GM13976 (cell line): ENCODE results near the gene MICALL2.

Source experiments
- DNase-seq: peaks from one replicate; pipeline ENCODE4 v3.0.0; 2012; ENCODE audit warnings: low spot score
- CTCF ChIP-seq: IDR thresholded peaks from 2 replicates; pipeline ENCODE4 v1.5.1; 2012; ENCODE audit warnings: borderline replicate concordance, mild to moderate bottlenecking; ENCODE audit not compliant: insufficient read depth; ENCODE audit errors: extremely low read depth, missing control alignments, control extremely low read depth
- in situ Hi-C: fragments of 300-500 bp; cut with MboI; formaldehyde crosslinking; loops from one replicate; pipeline ENCODE4 v1.12.0; 2022; ENCODE audit warnings: low sequenced_read_pairs, mixed read lengths, inconsistent platforms; ENCODE audit not compliant: unreplicated experiment

Gene MICALL2

GRCh38 chr7:1395211-1396070, 63.8 kb downstream of the MICALL2 start:
- in situ Hi-C loops = no loop called here
- no peak for DNase-seq
- TF ChIP-seq CTCF = no peak

- in situ Hi-C loops = no loop called here
- no peak for TF ChIP-seq CTCF
- no peak for DNase-seq
These were observed 64.9 kb downstream of the MICALL2 start for GRCh38 chr7:1394371-1394770.

GRCh38 chr7:1393421-1393820, 65.8 kb downstream of the MICALL2 start:
- DNase-seq = no peak
- no peak for TF ChIP-seq CTCF
- in situ Hi-C loops = no loop called here

GRCh38 chr7:1392556-1392955, 66.7 kb downstream of the MICALL2 start:
- in situ Hi-C loops = no loop called here
- no peak for TF ChIP-seq CTCF
- no peak for DNase-seq

- TF ChIP-seq CTCF = no peak
- in situ Hi-C loops = no loop called here
- no peak for DNase-seq
These were observed 67.8 kb downstream of the MICALL2 start for GRCh38 chr7:1391449-1391848.

- in situ Hi-C loops = no loop called here
- no peak for DNase-seq
These were observed 70.5 kb downstream of the MICALL2 start for GRCh38 chr7:1388703-1389335.

More at GRCh38 chr7:1388703-1389335, 70.5 kb downstream of the MICALL2 start:
- TF ChIP-seq CTCF = no peak
